SK-N-SH (cell line): Measurements from ENCODE around the gene FCHSD2. TPM values are rescaled to one million over a fixed set of nuclear protein-coding genes. Genes with fewer than 3 reads are reported as not detected.

Source experiments
- CTCF ChIA-PET: fragments of 300-600, 350-600 bp; formaldehyde crosslinking; extraction: SDS; loops from one replicate; lab custom pipeline; 2021; lab: Yijun Ruan, JAX
- POLR2A ChIA-PET: fragments of 350-600 bp; sonication (Branson Sonifier 250); formaldehyde crosslinking; extraction: SDS; loops from one replicate; lab custom pipeline; 2020; ENCODE audit warnings: antibody characterized with exemption, inconsistent platforms; lab: Yijun Ruan, JAX
- DNase-seq: peaks from one replicate; pipeline ENCODE4 v3.0.0; 2012
- H2AFZ ChIP-seq: fragments of 200-600 bp; sonication (generic); 2 replicates; pipeline ENCODE4 v1.8.1; 2016; ENCODE audit warnings: antibody characterized with exemption, mild to moderate bottlenecking, low read depth
- H3F3A ChIP-seq: fragments of 200-600 bp; sonication (generic); replicated peaks from 2 replicates; pipeline ENCODE3; 2016; ENCODE audit warnings: antibody characterized with exemption, mild to moderate bottlenecking; ENCODE audit not compliant: insufficient read depth
- H3K27ac ChIP-seq, 2 experiments: fragments of 200-500 bp in 1 of 2; fragments of 200-600 bp in 1 of 2; sonication (Bioruptor generic) in 1 of 2; sonication (generic), shearing (Covaris generic) in 1 of 2; 2 replicates each; pipeline versions ENCODE4 v1.5.1 to v1.6.1; 2014 to 2016; ENCODE audit warnings: low read depth in 2 of 2, inconsistent platforms in 1 of 2, low read length in 1 of 2, mild to moderate bottlenecking in 1 of 2, mixed read lengths in 1 of 2
- H3K27me3 ChIP-seq: fragments of 200-600 bp; sonication (generic), shearing (Covaris generic); 2 replicates; pipeline ENCODE4 v1.6.1; 2016; ENCODE audit warnings: mixed run types; ENCODE audit not compliant: insufficient read depth
- H3K36me3 ChIP-seq, 2 experiments: fragments of 200-500 bp in 1 of 2; fragments of 200-600 bp in 1 of 2; sonication (Bioruptor generic) in 1 of 2; sonication (generic) in 1 of 2; replicated peaks in 1 of 2; 2 replicates each; pipeline versions ENCODE3 to v1.5.1; 2014 to 2016; ENCODE audit warnings: low read length in 1 of 2, mild to moderate bottlenecking in 1 of 2; ENCODE audit not compliant: insufficient read depth in 2 of 2, control insufficient read depth in 1 of 2
- H3K4me1 ChIP-seq, 2 experiments: fragments of 200-500 bp in 1 of 2; fragments of 200-600 bp in 1 of 2; sonication (Bioruptor generic) in 1 of 2; sonication (generic), shearing (Covaris generic) in 1 of 2; 2 replicates each; pipeline versions ENCODE4 v1.5.1 to v1.6.1; 2014 to 2016; ENCODE audit warnings: low read depth in 1 of 2, low read length in 1 of 2, mixed run types in 1 of 2; ENCODE audit not compliant: insufficient read depth in 2 of 2, control insufficient read depth in 1 of 2
- H3K4me2 ChIP-seq: fragments of 200-600 bp; sonication (generic), shearing (Covaris generic); 2 replicates; pipeline ENCODE4 v1.6.1; 2017; ENCODE audit warnings: mixed run types
- H3K4me3 ChIP-seq, 2 experiments: fragments of 200-500 bp in 1 of 2; fragments of 200-600 bp in 1 of 2; sonication (Bioruptor generic) in 1 of 2; sonication (generic), shearing (Covaris generic) in 1 of 2; 2 replicates each; pipeline versions ENCODE4 v1.5.1 to v1.8.1; 2014 to 2016; ENCODE audit warnings: low read depth in 2 of 2, inconsistent platforms in 1 of 2, low read length in 1 of 2, mild to moderate bottlenecking in 1 of 2, mixed read lengths in 1 of 2, moderate library complexity in 1 of 2
- H3K79me2 ChIP-seq: fragments of 200-600 bp; sonication (generic); 2 replicates; pipeline ENCODE4 v1.8.1; 2017; ENCODE audit warnings: mild to moderate bottlenecking; ENCODE audit not compliant: insufficient read depth
- H3K9ac ChIP-seq: fragments of 200-600 bp; sonication (generic); 2 replicates; pipeline ENCODE4 v1.6.1; 2017; ENCODE audit warnings: mixed run types
- H3K9me2 ChIP-seq: fragments of 200-600 bp; sonication (generic); 2 replicates; pipeline ENCODE4 v1.6.1; 2017; ENCODE audit warnings: mixed run types
- H3K9me3 ChIP-seq: fragments of 200-600 bp; sonication (generic); 2 replicates; pipeline ENCODE4 v1.6.1; 2017; ENCODE audit warnings: mixed run types, mild to moderate bottlenecking, moderate library complexity
- H4K20me1 ChIP-seq: fragments of 200-600 bp; sonication (generic); 2 replicates; pipeline ENCODE4 v1.6.1; 2017; ENCODE audit warnings: mild to moderate bottlenecking, mixed run types; ENCODE audit not compliant: insufficient read depth
- EP300 ChIP-seq, 2 experiments: IDR thresholded peaks; 2 replicates each; pipeline versions ENCODE4 v1.4.0 to v1.6.1; 2012; ENCODE audit warnings: borderline replicate concordance in 1 of 2, low read depth in 1 of 2, low read length in 1 of 2
- FOXM1 ChIP-seq: IDR thresholded peaks from 2 replicates; pipeline ENCODE4 v1.4.0; 2012; ENCODE audit warnings: low read depth, mild to moderate bottlenecking
- GABPA ChIP-seq: IDR thresholded peaks from 2 replicates; pipeline ENCODE4 v1.4.0; 2012; ENCODE audit warnings: low read depth, mild to moderate bottlenecking
- JUND ChIP-seq: IDR thresholded peaks from 2 replicates; pipeline ENCODE4 v1.4.0; 2012
- MEF2A ChIP-seq: IDR thresholded peaks from 2 replicates; pipeline ENCODE4 v1.4.0; 2012; ENCODE audit warnings: low read depth, borderline replicate concordance
- NFIC ChIP-seq: IDR thresholded peaks from 2 replicates; pipeline ENCODE4 v1.4.0; 2012; ENCODE audit warnings: borderline replicate concordance
- NRF1 ChIP-seq: IDR thresholded peaks from 2 replicates; pipeline ENCODE4 v1.6.1; 2012; ENCODE audit warnings: low read depth, mild to moderate bottlenecking, low read length
- POLR2AphosphoS5 ChIP-seq: IDR thresholded peaks from 2 replicates; pipeline ENCODE4 v1.6.1; 2012; ENCODE audit warnings: low read depth, low read length
- RCOR1 ChIP-seq: fragments of 150-350 bp; IDR thresholded peaks from 2 replicates; pipeline ENCODE4 v1.6.1; 2017; ENCODE audit warnings: antibody characterized with exemption, low read length
- RFX5 ChIP-seq: IDR thresholded peaks from 2 replicates; pipeline ENCODE4 v1.6.1; 2012; ENCODE audit warnings: mild to moderate bottlenecking, improper control_type of control experiment, low read length
- RXRA ChIP-seq: IDR thresholded peaks from 2 replicates; pipeline ENCODE4 v1.4.0; 2012; ENCODE audit warnings: low read depth, mild to moderate bottlenecking, borderline replicate concordance
- SMC3 ChIP-seq: IDR thresholded peaks from 2 replicates; pipeline ENCODE4 v1.6.1; 2012; ENCODE audit warnings: low read depth, low read length, improper control_type of control experiment
- TEAD4 ChIP-seq: IDR thresholded peaks from 2 replicates; pipeline ENCODE4 v1.4.0; 2012; ENCODE audit warnings: mild to moderate bottlenecking, borderline replicate concordance; ENCODE audit not compliant: insufficient read depth
- WGBS: methylation state at CpG from one replicate; pipeline ENCODE4 v1.1.6; 2017; ENCODE audit warnings: low lambda C conversion rate; 5-methylcytosine and 5-hydroxymethylcytosine counted together
- polyA plus RNA-seq, 3 experiments: library from polyadenylated mRNA; depleted of rRNA; stranded (reverse); fragments of >200 nt; gene quantifications; 2 replicates each; pipeline ENCODE4 v1.2.3, GENCODE V29; 2012
- TF ChIP-seq, protein P1 (sequence below): fragments of 150-350 bp; IDR thresholded peaks from 2 replicates; pipeline ENCODE4 v1.6.1; 2016; ENCODE audit warnings: mild to moderate bottlenecking, low read depth, low read length
- TF ChIP-seq, protein P2 (sequence below): IDR thresholded peaks from 2 replicates; pipeline ENCODE4 v1.6.1; 2012; ENCODE audit warnings: mild to moderate bottlenecking, low read depth, low read length, moderate library complexity

The FCHSD2 gene
- polyA plus RNA-seq, 1 of the 3 experiments (the other 2 are of a cell fraction) = 10.4 TPM

DNA sequence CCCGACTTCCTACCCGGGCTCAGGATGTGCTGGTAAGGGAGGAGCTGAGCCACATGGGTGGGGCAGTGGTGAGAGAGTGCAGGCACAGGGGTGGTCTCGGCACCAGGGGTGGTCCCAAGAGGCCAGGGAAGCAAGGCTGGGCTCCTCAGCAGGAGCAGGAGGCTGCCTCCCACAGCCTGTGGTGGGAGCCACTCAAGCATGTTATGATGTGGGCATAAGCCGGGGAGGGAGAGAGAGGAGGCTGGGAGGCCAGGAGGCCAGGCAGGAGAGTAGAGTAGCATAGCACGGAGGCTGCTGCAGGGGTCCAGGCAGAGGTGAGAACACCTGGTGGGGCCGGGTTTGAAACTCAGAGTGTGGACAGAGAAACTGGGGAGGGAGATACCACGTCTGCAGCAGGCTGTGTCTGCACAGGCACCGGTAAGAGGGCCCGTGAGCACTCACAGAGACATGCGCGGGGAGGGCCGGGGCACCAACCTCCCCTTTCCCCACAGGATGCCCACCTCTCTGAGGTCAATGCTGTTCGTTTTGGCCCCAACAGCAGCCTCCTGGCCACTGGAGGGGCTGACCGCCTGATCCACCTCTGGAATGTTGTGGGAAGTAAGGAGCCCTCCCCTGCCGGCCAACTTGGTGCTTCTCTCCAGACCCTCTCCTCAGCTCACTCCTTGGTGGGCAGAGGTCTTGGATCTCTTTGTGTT lies 317.2 kb downstream of the FCHSD2 start:
- no peak overlapping the region for H3K27ac ChIP-seq
- no peak for DNase-seq
- H3K36me3 ChIP-seq = no peaks in the 10 kb centered on the region
- no peak overlapping the region for H3K4me2 ChIP-seq
- peaks cover 5 to 21% of the 10 kb centered on the region in 2 experiments; a peak in 2 of 4 replicates for H3K4me1 ChIP-seq
- no peak overlapping the region for H3K9ac ChIP-seq
- no peak overlapping the region for H3K4me3 ChIP-seq
- TF ChIP-seq POLR2AphosphoS5 (no peak), RFX5 (no peak), FOXM1 (no peak), SMC3 (no peak), RCOR1 (no peak), TEAD4 (no peak)
- TF ChIP-seq, protein P1, sequence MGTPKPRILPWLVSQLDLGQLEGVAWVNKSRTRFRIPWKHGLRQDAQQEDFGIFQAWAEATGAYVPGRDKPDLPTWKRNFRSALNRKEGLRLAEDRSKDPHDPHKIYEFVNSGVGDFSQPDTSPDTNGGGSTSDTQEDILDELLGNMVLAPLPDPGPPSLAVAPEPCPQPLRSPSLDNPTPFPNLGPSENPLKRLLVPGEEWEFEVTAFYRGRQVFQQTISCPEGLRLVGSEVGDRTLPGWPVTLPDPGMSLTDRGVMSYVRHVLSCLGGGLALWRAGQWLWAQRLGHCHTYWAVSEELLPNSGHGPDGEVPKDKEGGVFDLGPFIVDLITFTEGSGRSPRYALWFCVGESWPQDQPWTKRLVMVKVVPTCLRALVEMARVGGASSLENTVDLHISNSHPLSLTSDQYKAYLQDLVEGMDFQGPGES = no peak
- POLR2A ChIA-PET = no interaction called here
- no peaks in the 10 kb centered on the region for H4K20me1 ChIP-seq
- H2AFZ ChIP-seq = no peak overlapping the region
- 85% methylated on average over 10 of the region's 15 CpGs for WGBS
- no peaks in the 10 kb centered on the region for H3K9me2 ChIP-seq
- no peaks in the 10 kb centered on the region for H3K27me3 ChIP-seq
- no peaks in the 10 kb centered on the region for H3F3A ChIP-seq
- H3K9me3 ChIP-seq = no peaks in the 10 kb centered on the region
- no peaks in the 10 kb centered on the region for H3K79me2 ChIP-seq
- CTCF ChIA-PET = interaction anchor here (1.4 to 5.0 kb wide), 4 partner anchors 100 to 360 kb away, joined by 5 to 38 read pairs (median 14); no protein-coding TSS in a partner anchor

DNA sequence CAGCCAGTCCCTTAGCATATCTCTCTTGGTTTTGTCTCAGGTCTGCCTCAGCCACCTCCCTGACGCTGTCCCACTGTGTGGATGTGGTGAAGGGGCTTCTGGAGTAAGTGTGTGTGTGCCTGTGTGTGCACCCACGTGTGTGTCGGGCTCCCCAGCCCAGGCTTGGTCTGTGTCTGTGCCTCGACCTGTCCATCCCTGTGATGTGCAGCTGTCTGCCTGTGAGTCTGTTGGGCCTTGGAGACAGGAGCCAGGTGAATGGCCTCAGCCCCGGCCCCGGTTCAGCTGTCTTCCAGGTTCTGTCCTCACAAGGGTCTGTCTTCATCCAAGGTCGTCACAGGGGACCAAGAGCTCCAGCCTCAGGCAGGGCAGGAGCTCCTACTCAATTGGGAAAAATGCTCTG lies 318.1 kb downstream of the FCHSD2 start:
- ChIA-PET POLR2A (no interaction called here), CTCF (interaction anchor here (1.6 to 5.0 kb wide), 3 partner anchors 99 to 361 kb away, joined by 5 to 38 read pairs (median 18); no protein-coding TSS in a partner anchor)
- H3K27me3 ChIP-seq = no peaks in the 10 kb centered on the region
- H3K9me3 ChIP-seq = no peaks in the 10 kb centered on the region
- WGBS = 94% methylated on average over 5 of the region's 7 CpGs
- no peak overlapping the region for H2AFZ ChIP-seq
- DNase-seq = no peak
- H4K20me1 ChIP-seq = no peaks in the 10 kb centered on the region
- TF ChIP-seq RCOR1 (no peak), RXRA (no peak), NRF1 (no peak), MEF2A (no peak), FOXM1 (no peak), GABPA (no peak), NFIC (no peak), JUND (no peak), EP300 (IDR thresholded peaks at IDR 0.05; ENCODE audit: borderline replicate concordance in 1 of 2, low read depth in 1 of 2, low read length in 1 of 2) (no peak)
- TF ChIP-seq, protein P1 = no peak
- TF ChIP-seq, protein P2, sequence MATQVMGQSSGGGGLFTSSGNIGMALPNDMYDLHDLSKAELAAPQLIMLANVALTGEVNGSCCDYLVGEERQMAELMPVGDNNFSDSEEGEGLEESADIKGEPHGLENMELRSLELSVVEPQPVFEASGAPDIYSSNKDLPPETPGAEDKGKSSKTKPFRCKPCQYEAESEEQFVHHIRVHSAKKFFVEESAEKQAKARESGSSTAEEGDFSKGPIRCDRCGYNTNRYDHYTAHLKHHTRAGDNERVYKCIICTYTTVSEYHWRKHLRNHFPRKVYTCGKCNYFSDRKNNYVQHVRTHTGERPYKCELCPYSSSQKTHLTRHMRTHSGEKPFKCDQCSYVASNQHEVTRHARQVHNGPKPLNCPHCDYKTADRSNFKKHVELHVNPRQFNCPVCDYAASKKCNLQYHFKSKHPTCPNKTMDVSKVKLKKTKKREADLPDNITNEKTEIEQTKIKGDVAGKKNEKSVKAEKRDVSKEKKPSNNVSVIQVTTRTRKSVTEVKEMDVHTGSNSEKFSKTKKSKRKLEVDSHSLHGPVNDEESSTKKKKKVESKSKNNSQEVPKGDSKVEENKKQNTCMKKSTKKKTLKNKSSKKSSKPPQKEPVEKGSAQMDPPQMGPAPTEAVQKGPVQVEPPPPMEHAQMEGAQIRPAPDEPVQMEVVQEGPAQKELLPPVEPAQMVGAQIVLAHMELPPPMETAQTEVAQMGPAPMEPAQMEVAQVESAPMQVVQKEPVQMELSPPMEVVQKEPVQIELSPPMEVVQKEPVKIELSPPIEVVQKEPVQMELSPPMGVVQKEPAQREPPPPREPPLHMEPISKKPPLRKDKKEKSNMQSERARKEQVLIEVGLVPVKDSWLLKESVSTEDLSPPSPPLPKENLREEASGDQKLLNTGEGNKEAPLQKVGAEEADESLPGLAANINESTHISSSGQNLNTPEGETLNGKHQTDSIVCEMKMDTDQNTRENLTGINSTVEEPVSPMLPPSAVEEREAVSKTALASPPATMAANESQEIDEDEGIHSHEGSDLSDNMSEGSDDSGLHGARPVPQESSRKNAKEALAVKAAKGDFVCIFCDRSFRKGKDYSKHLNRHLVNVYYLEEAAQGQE = no peak
- H3K9ac ChIP-seq = no peak overlapping the region
- no peak overlapping the region for H3K27ac ChIP-seq
- H3K9me2 ChIP-seq = no peaks in the 10 kb centered on the region
- no peaks in the 10 kb centered on the region for H3K36me3 ChIP-seq
- H3K4me2 ChIP-seq = no peak overlapping the region
- H3K4me3 ChIP-seq = no peak overlapping the region
- H3F3A ChIP-seq = no peaks in the 10 kb centered on the region
- H3K4me1 ChIP-seq = peaks cover 5 to 21% of the 10 kb centered on the region in 2 experiments; a peak in 2 of 4 replicates
- no peaks in the 10 kb centered on the region for H3K79me2 ChIP-seq
